Glutamatergic neuron (in vitro differentiated cells): ENCODE measurements around the gene ETS1. TPM values are rescaled to one million over a fixed set of nuclear protein-coding genes. Genes with fewer than 3 reads are reported as not detected.

Experiments used
- DNase-seq: peaks from one replicate; pipeline ENCODE4 v3.0.0; 2022
- H3K27ac Mint-ChIP-seq: one replicate; pipeline ENCODE4 v1.8.0; 2020; ENCODE audit warnings: mild to moderate bottlenecking, mixed read lengths, inconsistent platforms; ENCODE audit not compliant: unreplicated experiment
- H3K27me3 Mint-ChIP-seq: one replicate; pipeline ENCODE4 v1.8.0; 2020; ENCODE audit warnings: mild to moderate bottlenecking, moderate library complexity, mixed read lengths, inconsistent platforms; ENCODE audit not compliant: unreplicated experiment
- H3K36me3 Mint-ChIP-seq: one replicate; pipeline ENCODE4 v1.8.0; 2020; ENCODE audit warnings: mild to moderate bottlenecking, mixed read lengths, inconsistent platforms; ENCODE audit not compliant: unreplicated experiment
- H3K4me1 Mint-ChIP-seq: one replicate; pipeline ENCODE4 v1.8.0; 2020; ENCODE audit warnings: mild to moderate bottlenecking, low read depth, mixed read lengths, inconsistent platforms; ENCODE audit not compliant: unreplicated experiment
- H3K4me3 Mint-ChIP-seq: one replicate; pipeline ENCODE4 v1.8.0; 2020; ENCODE audit warnings: mild to moderate bottlenecking, mixed read lengths, inconsistent platforms; ENCODE audit not compliant: unreplicated experiment
- H3K9me3 Mint-ChIP-seq: one replicate; pipeline ENCODE4 v1.8.0; 2020; ENCODE audit warnings: mild to moderate bottlenecking, moderate library complexity, mixed read lengths, inconsistent platforms; ENCODE audit not compliant: unreplicated experiment
- total RNA-seq: library from RNA; stranded (reverse); fragmentation: NEBNext Ultra II Directional; extraction: Animal tissue kit (Norgen Biotek cat#: 25700); gene quantifications from one replicate; pipeline ENCODE4 v1.2.1, GENCODE V29; 2021; ENCODE audit not compliant: unreplicated experiment
- TF ChIP-seq, protein P1 (sequence below): fragments of 200-600 bp; sonication (generic); IDR thresholded peaks from one replicate; pipeline ENCODE4 v1.5.0; 2021; ENCODE audit not compliant: partially characterized antibody, unreplicated experiment

ETS1 gene
- total RNA-seq, 1 donor from 2014 or later = 1.0 TPM

DNA sequence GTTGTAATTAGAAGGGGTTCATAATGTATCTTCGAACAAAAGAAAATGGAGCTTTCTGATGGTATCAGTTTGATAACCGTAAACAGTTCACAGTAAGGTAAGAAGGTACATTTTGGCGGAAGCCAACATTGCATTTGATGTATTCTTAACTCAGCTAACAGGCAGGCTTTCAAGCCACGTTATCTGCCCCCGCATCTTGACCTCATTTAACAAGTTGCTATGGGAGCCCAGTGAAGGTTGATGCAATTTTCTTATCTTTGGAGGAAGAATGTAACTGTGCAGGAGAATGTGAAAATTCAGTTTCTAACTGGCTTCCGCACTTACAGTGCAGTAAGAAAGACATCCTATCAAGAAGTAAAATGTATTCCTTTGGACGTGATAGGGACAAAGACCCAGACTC lies 110.6 kb downstream of the ETS1 start:
- no peak overlapping the region for H3K4me3 Mint-ChIP-seq
- H3K4me1 Mint-ChIP-seq = no peaks in the 10 kb centered on the region
- no peaks in the 10 kb centered on the region for H3K36me3 Mint-ChIP-seq
- DNase-seq = no peak
- TF ChIP-seq, protein P1, sequence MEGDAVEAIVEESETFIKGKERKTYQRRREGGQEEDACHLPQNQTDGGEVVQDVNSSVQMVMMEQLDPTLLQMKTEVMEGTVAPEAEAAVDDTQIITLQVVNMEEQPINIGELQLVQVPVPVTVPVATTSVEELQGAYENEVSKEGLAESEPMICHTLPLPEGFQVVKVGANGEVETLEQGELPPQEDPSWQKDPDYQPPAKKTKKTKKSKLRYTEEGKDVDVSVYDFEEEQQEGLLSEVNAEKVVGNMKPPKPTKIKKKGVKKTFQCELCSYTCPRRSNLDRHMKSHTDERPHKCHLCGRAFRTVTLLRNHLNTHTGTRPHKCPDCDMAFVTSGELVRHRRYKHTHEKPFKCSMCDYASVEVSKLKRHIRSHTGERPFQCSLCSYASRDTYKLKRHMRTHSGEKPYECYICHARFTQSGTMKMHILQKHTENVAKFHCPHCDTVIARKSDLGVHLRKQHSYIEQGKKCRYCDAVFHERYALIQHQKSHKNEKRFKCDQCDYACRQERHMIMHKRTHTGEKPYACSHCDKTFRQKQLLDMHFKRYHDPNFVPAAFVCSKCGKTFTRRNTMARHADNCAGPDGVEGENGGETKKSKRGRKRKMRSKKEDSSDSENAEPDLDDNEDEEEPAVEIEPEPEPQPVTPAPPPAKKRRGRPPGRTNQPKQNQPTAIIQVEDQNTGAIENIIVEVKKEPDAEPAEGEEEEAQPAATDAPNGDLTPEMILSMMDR = no peak
- no peak overlapping the region for H3K27ac Mint-ChIP-seq
- H3K9me3 Mint-ChIP-seq = no peaks in the 10 kb centered on the region
- H3K27me3 Mint-ChIP-seq = peaks cover 2% of the 10 kb centered on the region

DNA sequence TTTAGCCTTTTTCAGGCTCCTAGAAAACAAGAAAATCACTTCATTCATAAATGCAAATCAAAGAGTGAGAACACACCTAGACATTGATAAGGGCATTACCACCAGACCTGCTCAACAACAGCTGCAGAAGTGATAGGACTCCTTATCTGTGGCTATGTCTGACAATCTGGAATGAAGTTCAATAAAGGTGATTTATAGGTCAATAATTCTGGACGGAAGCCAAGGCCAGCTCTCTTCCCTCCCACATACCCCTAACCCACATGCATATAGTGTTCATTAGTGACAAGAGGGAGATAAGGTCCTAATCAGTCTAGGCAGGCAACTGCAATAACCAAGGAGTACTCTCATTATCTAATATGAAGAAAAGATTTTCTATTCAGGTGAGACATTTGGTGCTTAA lies 111.3 kb downstream of the ETS1 start:
- no peaks in the 10 kb centered on the region for H3K9me3 Mint-ChIP-seq
- H3K4me1 Mint-ChIP-seq = no peaks in the 10 kb centered on the region
- no peaks in the 10 kb centered on the region for H3K36me3 Mint-ChIP-seq
- no peak overlapping the region for H3K4me3 Mint-ChIP-seq
- H3K27me3 Mint-ChIP-seq = peaks cover 2% of the 10 kb centered on the region
- no peak overlapping the region for H3K27ac Mint-ChIP-seq
- TF ChIP-seq, protein P1 = no peak
- no peak for DNase-seq

DNA sequence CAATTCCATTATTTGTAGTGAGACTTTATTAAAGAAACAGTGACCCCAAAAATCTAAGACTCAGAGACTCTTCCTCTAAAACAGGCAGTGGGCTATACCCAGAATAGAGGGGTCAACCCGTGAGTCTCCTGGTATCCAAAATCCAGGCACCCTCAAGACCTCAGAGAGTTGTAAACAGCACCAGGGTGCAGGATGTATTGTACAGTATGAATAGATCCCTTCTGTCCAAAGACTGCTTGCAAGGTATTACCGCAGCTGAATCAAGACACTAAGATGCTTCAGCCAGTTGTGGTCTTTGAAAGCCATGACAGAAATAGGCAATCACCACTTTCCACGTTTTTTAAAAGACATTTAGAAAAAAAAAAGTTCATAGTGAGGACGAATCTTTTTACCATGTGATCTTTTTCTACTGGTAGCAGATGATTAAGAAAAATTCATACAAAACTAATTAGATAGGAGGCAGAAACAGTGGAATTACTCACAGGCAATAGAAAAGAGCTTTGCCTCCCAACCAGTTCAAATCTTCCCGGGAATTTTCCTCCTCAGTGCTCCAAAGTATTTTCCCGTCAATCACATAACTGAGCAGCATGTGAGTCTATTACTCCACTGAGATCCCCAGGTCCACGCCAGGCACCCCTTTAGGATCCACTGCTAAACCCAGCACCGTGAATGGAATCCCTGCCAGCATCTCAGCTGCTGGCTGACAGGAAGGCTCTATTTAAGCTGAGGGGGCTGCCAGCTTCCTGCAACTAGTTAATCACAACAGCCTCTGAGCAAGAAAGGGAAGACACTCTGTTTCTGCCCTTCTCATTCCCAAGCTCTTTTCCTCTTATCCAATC lies 113.1 kb downstream of the ETS1 start:
- Mint-ChIP-seq H3K9me3 (no peaks in the 10 kb centered on the region), H3K4me1 (no peaks in the 10 kb centered on the region), H3K27ac (no peak overlapping the region), H3K36me3 (no peaks in the 10 kb centered on the region), H3K4me3 (no peak overlapping the region), H3K27me3 (no peaks in the 10 kb centered on the region)
- no peak for DNase-seq
- TF ChIP-seq, protein P1 = no peak

DNA sequence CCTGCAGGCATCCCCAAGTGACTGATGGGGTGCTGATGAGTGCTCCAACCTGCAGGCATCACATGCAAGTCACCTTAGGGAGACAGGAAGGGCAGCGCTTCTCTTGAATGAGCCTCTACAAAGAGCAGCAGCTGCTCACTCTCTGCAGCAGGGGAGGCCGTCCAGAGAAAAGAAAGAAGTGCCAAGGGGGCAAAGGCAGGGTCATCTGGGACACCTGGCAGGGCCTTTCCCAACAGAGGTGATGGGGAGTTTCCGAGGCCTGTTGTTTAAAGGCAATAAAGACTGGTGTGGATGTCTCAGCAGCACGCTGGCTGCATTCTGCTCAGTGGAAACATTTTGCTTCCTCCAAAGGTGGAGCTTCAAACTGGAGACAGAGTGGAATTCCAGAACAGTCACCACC lies 113.7 kb downstream of the ETS1 start:
- H3K4me1 Mint-ChIP-seq = no peaks in the 10 kb centered on the region
- H3K4me3 Mint-ChIP-seq = no peak overlapping the region
- no peak overlapping the region for H3K27ac Mint-ChIP-seq
- no peak for DNase-seq
- H3K36me3 Mint-ChIP-seq = no peaks in the 10 kb centered on the region
- TF ChIP-seq, protein P1 = no peak
- no peaks in the 10 kb centered on the region for H3K9me3 Mint-ChIP-seq
- no peaks in the 10 kb centered on the region for H3K27me3 Mint-ChIP-seq
